A673 (cell line): ENCODE measurements around the gene CTNNA3.

Experiments
- CTCF ChIP-seq: fragments of 300-800, 200-600 bp; sonication (generic); conservative IDR thresholded peaks from 2 replicates; pipeline ENCODE4 v1.5.1; 2017; ENCODE audit warnings: low read depth, mild to moderate bottlenecking, antibody characterized with exemption, low read length, moderate library complexity, mixed read lengths
- EZH2 ChIP-seq: fragments of 200-600 bp; sonication (generic); IDR thresholded peaks from 2 replicates; pipeline ENCODE4 v1.6.1; 2017; ENCODE audit warnings: borderline replicate concordance, low read depth, mild to moderate bottlenecking, mixed read lengths, antibody characterized with exemption, low read length; ENCODE audit not compliant: poor library complexity, severe bottlenecking

GRCh38 chr10:67173787-67174186 is 522.2 kb downstream of the CTNNA3 start:
- TF ChIP-seq CTCF (no peak), EZH2 (no peak)
